Dedifferentiated amniotic fluid mesenchymal stem cell (primary cell): ENCODE measurements around the gene OR10C1.
"Not testable (repeated sequence)": the region's sequence is repeated elsewhere in the genome, so short reads cannot be mapped to it uniquely, and the experiment has no call there.

ENCODE experiments used
- DNase-seq: peaks from one replicate; pipeline ENCODE4 v3.0.0-alpha.2; 2016; ENCODE audit errors: extremely low spot score

The OR10C1 gene

GRCh38 chr6:29439006-29439405, at the start of gene OR10C1:
OR10C1 (plus strand) TSS chr6:29439306; CDS start chr6:29440016, 710 bp downstream.
- DNase-seq: no peak

GRCh38 chr6:29395331-29395730, 43.8 kb upstream of the OR10C1 start, which contains the start of gene OR12D2:
OR12D2 (plus strand) TSS chr6:29395631; CDS start chr6:29396700, 1,069 bp downstream.
- no peak for DNase-seq

- DNase-seq: no peak
Observed at GRCh38 chr6:29399525-29399924, 39.6 kb upstream of the OR10C1 start.

- DNase-seq: no peak
Observed at GRCh38 chr6:29403801-29404200, 35.3 kb upstream of the OR10C1 start.

GRCh38 chr6:29414588-29414987, 24.5 kb upstream of the OR10C1 start, which contains the start of gene OR12D1:
OR12D1 (plus strand) TSS chr6:29414928.
- DNase-seq: no peak

GRCh38 chr6:29419516-29419915, 19.6 kb upstream of the OR10C1 start:
- DNase-seq: peak; percentile 28

GRCh38 chr6:29424168-29424567, 14.9 kb upstream of the OR10C1 start:
- DNase-seq: no peak

GRCh38 chr6:29424575-29424974, 14.5 kb upstream of the OR10C1 start:
- no peak for DNase-seq

- DNase-seq: no peak
Observed at GRCh38 chr6:29425075-29425474, 14.0 kb upstream of the OR10C1 start.

GRCh38 chr6:29426654-29427053, 12.5 kb upstream of the OR10C1 start:
- no peak for DNase-seq

- DNase-seq: not testable (repeated sequence)
Observed at GRCh38 chr6:29436730-29437129, 2.4 kb upstream of the OR10C1 start.

GRCh38 chr6:29442719-29443118, 3.6 kb downstream of the OR10C1 start:
- no peak for DNase-seq

GRCh38 chr6:29444031-29444430, 4.9 kb downstream of the OR10C1 start:
- not testable (repeated sequence) for DNase-seq

GRCh38 chr6:29447670-29448069, 8.6 kb downstream of the OR10C1 start:
- peak; percentile 38 for DNase-seq

GRCh38 chr6:29451471-29452193, 12.5 kb downstream of the OR10C1 start:
- DNase-seq: peak; percentile 17

GRCh38 chr6:29456971-29457370, 17.9 kb downstream of the OR10C1 start, which contains the start of the genes OR11A1 and OR2H1:
OR11A1 (minus strand) TSS chr6:29457071; CDS start chr6:29427641, 29,430 bp downstream.
OR2H1 (plus strand) TSS chr6:29457155; CDS start chr6:29461770, 4,615 bp downstream.
- no peak for DNase-seq

- DNase-seq: no peak
Observed at GRCh38 chr6:29461021-29461814, 22.1 kb downstream of the OR10C1 start.

GRCh38 chr6:29462022-29462421, 22.9 kb downstream of the OR10C1 start:
- DNase-seq: no peak

- no peak for DNase-seq
Observed at GRCh38 chr6:29465279-29465678, 26.2 kb downstream of the OR10C1 start.

- DNase-seq: no peak
Observed at GRCh38 chr6:29465801-29466200, 26.7 kb downstream of the OR10C1 start.

GRCh38 chr6:29466241-29466640, 27.1 kb downstream of the OR10C1 start:
- no peak for DNase-seq

GRCh38 chr6:29474996-29475395, 35.9 kb downstream of the OR10C1 start:
- no peak for DNase-seq
